ENCODE results near the gene EBF4.
A peak's percentile ranks its signal among the peaks of the same experiment; 100 is the strongest.
"Not testable (repeated sequence)": the region's sequence is repeated elsewhere in the genome, so short reads cannot be mapped to it uniquely, and the experiment has no call there.

EBF4 gene

DNA sequence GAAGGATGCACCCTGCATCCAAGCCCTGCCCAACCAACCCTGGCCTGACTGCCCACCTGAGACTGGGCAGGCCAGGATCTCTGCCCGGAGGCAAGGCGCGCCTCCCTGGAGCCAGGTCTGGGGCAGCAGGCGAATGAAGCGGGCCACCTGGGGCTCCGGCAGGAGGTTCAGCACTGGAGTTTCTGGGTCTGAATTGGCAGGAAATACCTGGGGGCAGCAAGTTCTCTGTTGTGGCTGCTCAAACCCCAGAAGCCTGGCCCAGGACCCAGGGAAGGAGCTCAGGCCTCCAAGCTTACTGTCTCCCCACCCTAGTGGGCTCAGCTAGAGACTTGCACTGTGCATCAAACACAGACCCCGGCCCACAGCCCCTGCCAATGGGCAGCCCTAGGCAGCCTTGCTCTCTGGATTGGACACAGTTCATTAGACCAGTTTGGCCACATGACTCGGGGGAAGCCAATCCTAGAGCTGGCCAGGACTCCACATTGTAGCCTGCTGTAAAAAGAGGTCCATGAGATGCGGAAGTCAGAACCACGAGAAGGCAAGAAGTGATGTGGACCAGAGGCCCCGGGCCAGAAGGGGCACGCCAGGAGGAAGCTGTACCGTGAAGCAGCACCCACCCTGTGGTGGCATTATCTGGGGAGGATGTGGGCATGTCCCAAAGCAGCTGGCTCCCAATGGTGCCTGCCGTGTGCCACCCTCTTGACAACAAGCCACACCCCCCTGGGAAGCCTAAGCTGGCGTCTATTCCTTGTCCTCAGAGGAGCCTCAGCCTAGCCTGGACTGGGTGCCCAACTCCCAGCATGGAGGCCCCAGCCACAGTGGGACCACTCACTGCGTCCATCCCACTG is 104.8 kb downstream of the EBF4 start:
- DNase-seq = no peak

DNA sequence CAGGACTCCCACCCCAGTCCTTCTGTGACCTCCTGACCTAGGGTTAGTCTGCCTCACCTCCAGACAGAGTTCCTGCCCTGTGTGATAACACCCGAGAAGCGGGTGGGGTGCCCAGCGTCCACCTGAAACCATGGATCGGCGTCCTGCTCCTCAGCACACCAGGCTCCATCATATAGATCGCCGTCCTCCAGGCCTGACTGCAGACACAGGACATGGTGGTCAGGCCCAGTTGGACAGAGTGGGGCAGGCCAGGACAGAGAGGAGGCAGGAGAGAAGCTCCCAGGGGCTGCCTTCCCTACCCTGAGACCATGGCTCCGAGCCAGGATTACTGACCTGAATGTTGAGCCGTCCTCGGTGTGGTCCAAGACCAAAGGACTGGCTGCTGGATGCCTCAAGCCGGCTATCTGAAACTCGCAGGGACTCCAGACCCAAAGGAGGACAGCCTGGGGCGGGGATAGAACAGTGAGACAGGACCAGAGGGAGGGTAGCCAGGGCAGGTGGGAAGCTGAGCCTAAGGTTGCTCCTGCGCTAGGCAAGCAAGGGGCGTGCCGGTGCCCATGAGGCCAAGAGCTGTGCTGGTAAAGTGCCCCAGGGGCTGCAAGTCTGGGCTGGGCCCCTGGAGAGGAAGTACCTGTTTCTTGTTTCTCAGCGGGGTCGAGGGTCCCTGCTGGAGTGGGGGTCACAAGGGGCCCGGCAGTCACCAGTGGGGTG is 105.7 kb downstream of the EBF4 start:
- DNase-seq = no peak

GRCh38 chr20:2798814-2799213 is 106.2 kb downstream of the EBF4 start:
- DNase-seq = peak in 1 of 2 experiments; percentile 23

- DNase-seq = peak; percentile 18 to 26
Measured at GRCh38 chr20:2799271-2799670, 106.7 kb downstream of the EBF4 start.

- DNase-seq = no peak
Measured at GRCh38 chr20:2799688-2800520, 107.3 kb downstream of the EBF4 start.

- DNase-seq = peak; percentile 75
Measured at GRCh38 chr20:2800521-2801285, 108.1 kb downstream of the EBF4 start, which contains the start of gene CPXM1. Gene CPXM1, minus strand, starts transcription at chr20:2800627. Its CDS starts 55 bp downstream, at chr20:2800572.

- peak in 1 of 2 experiments; percentile 30 for DNase-seq
Measured at GRCh38 chr20:2801286-2801728, 108.7 kb downstream of the EBF4 start.

DNA sequence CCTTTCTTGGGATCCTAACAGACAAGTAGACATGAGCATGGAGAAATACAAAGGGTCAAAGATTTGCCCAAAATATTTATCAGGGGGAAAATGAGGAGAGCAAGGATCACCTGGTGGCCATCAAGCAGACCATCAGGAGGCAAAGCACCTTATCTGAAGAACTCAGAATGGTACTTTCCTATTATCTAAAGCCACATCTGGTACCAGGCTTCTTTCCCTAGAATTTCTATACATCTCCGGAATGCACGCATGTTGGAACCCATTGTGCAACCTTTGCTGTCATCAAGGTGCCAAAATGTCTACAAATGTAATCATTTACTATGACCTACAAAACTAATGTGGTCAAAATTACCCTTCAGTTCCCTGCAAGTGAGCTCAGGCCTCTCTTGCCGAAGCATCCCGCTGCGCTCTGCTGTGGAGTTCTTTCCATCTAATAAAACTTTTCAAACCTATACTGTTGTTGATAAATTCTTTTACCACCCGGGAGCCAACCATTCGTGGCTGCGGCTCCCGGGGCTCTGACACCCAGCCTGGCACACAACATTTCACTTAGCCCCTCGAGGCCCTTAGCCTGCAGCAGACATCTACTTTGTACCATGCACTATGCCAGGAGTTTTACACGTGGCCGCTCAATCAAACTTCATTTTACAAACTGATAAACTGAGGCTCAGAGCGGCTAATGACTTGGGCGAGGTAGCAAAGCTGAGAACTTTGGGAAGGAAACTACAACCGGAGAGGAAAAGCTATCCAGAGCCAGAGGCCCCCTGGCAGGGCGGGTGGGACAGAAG is 111.7 kb downstream of the EBF4 start:
- no peak for DNase-seq

GRCh38 chr20:2804852-2805688 is 112.5 kb downstream of the EBF4 start:
- no peak for DNase-seq

- DNase-seq = no peak
Measured at GRCh38 chr20:2805689-2806350, 113.2 kb downstream of the EBF4 start.

DNA sequence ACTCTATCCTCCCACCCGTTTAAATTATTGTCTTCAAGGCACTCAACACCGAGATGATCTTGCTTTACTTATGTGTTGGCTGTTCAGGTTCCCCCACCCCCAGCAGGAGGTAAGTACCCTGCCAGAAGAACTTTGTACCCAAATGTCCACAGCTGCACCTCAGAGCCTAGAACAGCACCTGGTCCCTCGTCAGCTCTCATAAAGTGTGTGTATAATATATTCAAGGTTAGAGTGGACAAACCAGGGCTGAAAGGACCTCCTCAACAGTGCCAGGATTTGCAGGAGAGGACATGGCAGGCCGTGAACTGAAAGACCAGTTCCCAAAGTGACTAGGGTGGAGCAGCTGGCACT is 113.7 kb downstream of the EBF4 start:
- DNase-seq = no peak

GRCh38 chr20:2807019-2807418 is 114.4 kb downstream of the EBF4 start:
- DNase-seq = no peak

- not testable (repeated sequence) for DNase-seq
Measured at GRCh38 chr20:2807929-2808328, 115.3 kb downstream of the EBF4 start.

- no peak for DNase-seq
Measured at GRCh38 chr20:2809690-2810089, 117.1 kb downstream of the EBF4 start.
